Epithelial cell of esophagus (primary cell): Measurements from ENCODE around the gene PUS7.

Source experiments
- DNase-seq: peaks from one replicate; pipeline ENCODE4 v3.0.0; 2010; ENCODE audit warnings: low read depth
- H3K4me3 ChIP-seq: 2 replicates; pipeline ENCODE4 v1.5.1; 2011; ENCODE audit warnings: mild to moderate bottlenecking, low read length, control low read depth
- CTCF ChIP-seq: IDR thresholded peaks from 2 replicates; pipeline ENCODE4 v1.5.1; 2011; ENCODE audit warnings: low read depth, mild to moderate bottlenecking, low read length, control low read depth, inconsistent platforms; ENCODE audit not compliant: insufficient read depth; ENCODE audit errors: missing control alignments

PUS7 gene

GRCh38 chr7:105478606-105479005 lies 43.5 kb downstream of the PUS7 start:
- TF ChIP-seq CTCF = no peak
- no peak for DNase-seq

GRCh38 chr7:105477908-105478307 lies 44.2 kb downstream of the PUS7 start:
- H3K4me3 ChIP-seq = no peak overlapping the region
- TF ChIP-seq CTCF = no peak
- no peak for DNase-seq

More at GRCh38 chr7:105478606-105479005, 43.5 kb downstream of the PUS7 start:
- H3K4me3 ChIP-seq = no peak overlapping the region

DNA sequence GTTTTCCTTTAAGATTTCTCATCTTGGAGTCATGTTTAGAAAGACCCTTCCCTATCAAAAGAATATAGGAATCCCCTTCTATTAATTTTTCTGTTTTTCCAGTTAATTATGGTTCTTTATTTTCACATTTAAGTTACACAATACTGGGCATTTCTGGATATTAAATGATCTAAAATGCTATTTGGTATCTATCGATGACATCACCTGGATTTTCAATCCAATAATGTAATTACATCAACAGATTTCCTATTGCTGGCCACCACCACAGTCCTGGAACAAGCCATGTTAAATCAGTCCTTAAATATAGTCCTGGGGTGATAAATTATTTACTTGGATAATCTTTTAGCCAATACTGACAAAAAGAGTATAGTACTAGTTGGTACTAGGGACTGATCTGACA lies 48.0 kb downstream of the PUS7 start:
- TF ChIP-seq CTCF = no peak
- DNase-seq = no peak
- H3K4me3 ChIP-seq = no peak overlapping the region

GRCh38 chr7:105473163-105473562 lies 48.9 kb downstream of the PUS7 start:
- H3K4me3 ChIP-seq = no peak overlapping the region
- no peak for TF ChIP-seq CTCF
- DNase-seq = peak; percentile 86

GRCh38 chr7:105470846-105471245 lies 51.2 kb downstream of the PUS7 start:
- no peak for TF ChIP-seq CTCF

DNA sequence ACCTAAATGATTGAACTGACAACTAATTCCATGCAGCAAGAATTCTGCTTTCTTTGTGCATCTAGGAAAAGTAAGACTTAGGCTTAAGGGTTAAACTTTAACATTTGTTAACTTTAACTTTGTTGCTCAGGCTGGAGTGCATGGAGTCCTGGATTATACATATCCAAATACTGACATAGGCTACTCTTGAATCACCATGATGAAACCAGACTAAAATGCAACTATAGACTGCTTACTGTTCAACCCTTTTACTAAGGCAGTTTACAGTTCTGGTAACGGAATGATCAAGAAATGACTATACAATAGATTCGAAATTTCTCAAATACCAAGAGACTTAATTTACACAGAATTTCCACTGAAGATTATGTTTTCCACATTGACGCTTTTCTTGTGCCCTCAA lies 52.0 kb downstream of the PUS7 start:
- DNase-seq = no peak
- TF ChIP-seq CTCF = no peak
- H3K4me3 ChIP-seq = no peak overlapping the region

More at GRCh38 chr7:105470846-105471245, 51.2 kb downstream of the PUS7 start:
- H3K4me3 ChIP-seq = no peak overlapping the region
- no peak for DNase-seq

GRCh38 chr7:105462765-105463420 lies 59.2 kb downstream of the PUS7 start:
- DNase-seq = no peak
- no peak for TF ChIP-seq CTCF
- no peak overlapping the region for H3K4me3 ChIP-seq
